HCT116 (cell line): ENCODE data around the gene ENOX1. TPM values are rescaled to one million over a fixed set of nuclear protein-coding genes. Genes with fewer than 3 reads are reported as not detected.

Source experiments
- ATAC-seq: fragments of 200-7000 bp; cut with Tn5 transposase; 2 replicates; pipeline ENCODE4 v1.9.1; 2020; ENCODE audit warnings: mild to moderate bottlenecking, moderate library complexity
- BruUV-seq: library from RNA; stranded (reverse); fragments of 400-500 nt; replicated peaks from 2 replicates; lab custom pipeline; 2021; lab: Mats Ljungman, UMichigan
- CTCF ChIA-PET: fragments of 300-600 bp; sonication (Branson Sonifier 250); formaldehyde crosslinking; loops from one replicate; lab custom pipeline; 2021; ENCODE audit warnings: antibody characterized with exemption; lab: Charles Lee
- POLR2A ChIA-PET: fragments of 300-600, 350-600 bp; sonication (Branson Sonifier 250); formaldehyde crosslinking; loops from one replicate; lab custom pipeline; 2021; ENCODE audit warnings: antibody characterized with exemption; lab: Charles Lee
- RAD21 ChIA-PET, 2 experiments: fragments of 300-600 bp; sonication (Branson Sonifier 250); formaldehyde crosslinking; loops; one replicate each; lab custom pipeline; 2023; ENCODE audit warnings: low total read pairs in 2 of 2; ENCODE audit not compliant: uncharacterized antibody in 2 of 2, unreplicated experiment in 2 of 2, low non-redundant PET in 1 of 2; lab: Charles Lee
- DNase-seq: peaks from one replicate; pipeline ENCODE4 v3.0.0-alpha.2; 2010; ENCODE audit warnings: low read depth, low spot score
- H2AFZ ChIP-seq: fragments of 200-600 bp; shearing (Covaris generic), sonication (generic); 2 replicates; pipeline ENCODE4 v1.6.1; 2017; ENCODE audit warnings: low read depth, mixed run types, mixed read lengths, antibody characterized with exemption, low read length; ENCODE audit not compliant: poor library complexity, severe bottlenecking
- H3K27ac ChIP-seq: 2 replicates; pipeline ENCODE4 v1.5.1; 2012; ENCODE audit warnings: low read depth, low read length
- H3K27me3 ChIP-seq: fragments of 200-600 bp; sonication (generic); 2 replicates; pipeline ENCODE4 v1.6.1; 2016; ENCODE audit warnings: mixed run types, low read length, mixed read lengths; ENCODE audit not compliant: insufficient read depth
- H3K36me3 ChIP-seq, 2 experiments: fragments of 200-500 bp in 1 of 2; fragments of 200-600 bp in 1 of 2; sonication (Bioruptor generic) in 1 of 2; sonication (generic) in 1 of 2; 2 replicates each; pipeline versions ENCODE4 v1.5.1 to v1.6.1; 2014 to 2016; ENCODE audit warnings: low read length in 2 of 2, inconsistent platforms in 1 of 2, mixed read lengths in 1 of 2, mixed run types in 1 of 2; ENCODE audit not compliant: insufficient read depth in 2 of 2, control insufficient read depth in 1 of 2
- H3K4me1 ChIP-seq, 2 experiments: fragments of 200-600 bp in 1 of 2; sonication (generic) in 1 of 2; 2 replicates each; pipeline versions ENCODE4 v1.5.1 to v1.6.1; 2012 to 2017; ENCODE audit warnings: low read length in 2 of 2, inconsistent platforms in 1 of 2, mild to moderate bottlenecking in 1 of 2, mixed read lengths in 1 of 2, mixed run types in 1 of 2, moderate library complexity in 1 of 2; ENCODE audit not compliant: insufficient read depth in 2 of 2, control insufficient read depth in 1 of 2
- H3K4me2 ChIP-seq: fragments of 200-600 bp; sonication (generic); 2 replicates; pipeline ENCODE4 v1.6.1; 2017; ENCODE audit warnings: mixed run types, low read length, mixed read lengths
- H3K4me3 ChIP-seq, 2 experiments: fragments of 200-600 bp in 1 of 2; sonication (generic) in 1 of 2; replicated peaks in 1 of 2; 2 replicates each; pipeline ENCODE4 v1.5.1; 2011 to 2016; ENCODE audit warnings: low read length in 2 of 2, control low read depth in 1 of 2, low read depth in 1 of 2, mild to moderate bottlenecking in 1 of 2, mixed read lengths in 1 of 2, mixed run types in 1 of 2
- H3K79me2 ChIP-seq: fragments of 200-600 bp; sonication (generic); 2 replicates; pipeline ENCODE4 v1.6.1; 2017; ENCODE audit warnings: mild to moderate bottlenecking, mixed run types, low read length, moderate library complexity, mixed read lengths; ENCODE audit not compliant: insufficient read depth
- H3K9ac ChIP-seq: fragments of 200-600 bp; sonication (generic); 2 replicates; pipeline ENCODE4 v1.6.1; 2016; ENCODE audit warnings: low read length, mixed read lengths
- H3K9me2 ChIP-seq: fragments of 200-600 bp; sonication (generic), shearing (Covaris generic); 2 replicates; pipeline ENCODE4 v1.6.1; 2017; ENCODE audit warnings: mixed run types, mild to moderate bottlenecking, moderate library complexity; ENCODE audit not compliant: insufficient read depth
- H3K9me3 ChIP-seq, 2 experiments: fragments of 200-500 bp in 1 of 2; fragments of 200-600 bp in 1 of 2; sonication (Bioruptor generic) in 1 of 2; sonication (generic) in 1 of 2; 2 replicates each; pipeline ENCODE4 v1.6.1; 2014 to 2017; ENCODE audit warnings: low read length in 2 of 2, mixed read lengths in 2 of 2, inconsistent platforms in 1 of 2, low read depth in 1 of 2, mild to moderate bottlenecking in 1 of 2, mixed run types in 1 of 2, moderate library complexity in 1 of 2; ENCODE audit not compliant: control insufficient read depth in 1 of 2, insufficient read depth in 1 of 2
- H4K20me1 ChIP-seq: fragments of 200-600 bp; sonication (generic), shearing (Covaris generic); 2 replicates; pipeline ENCODE4 v1.6.1; 2017; ENCODE audit warnings: mixed run types, mild to moderate bottlenecking, moderate library complexity; ENCODE audit not compliant: insufficient read depth
- ATF3 ChIP-seq: IDR thresholded peaks from 2 replicates; pipeline ENCODE4 v1.6.1; 2012
- CBX3 ChIP-seq: IDR thresholded peaks from 2 replicates; pipeline ENCODE4 v1.6.1; 2012; ENCODE audit warnings: low read depth
- CEBPB ChIP-seq: IDR thresholded peaks from 2 replicates; pipeline ENCODE4 v1.6.1; 2012; ENCODE audit warnings: low read depth
- CTCF ChIP-seq, 3 experiments: fragments of 200-600 bp in 1 of 3; sonication (generic) in 1 of 3; IDR thresholded peaks in 2 of 3; conservative IDR thresholded peaks in 1 of 3; 2 replicates each; pipeline ENCODE4 v1.5.1; 2012 to 2017; ENCODE audit warnings: low read depth in 2 of 3, low read length in 2 of 3, antibody characterized with exemption in 1 of 3, borderline replicate concordance in 1 of 3, control low read depth in 1 of 3, mild to moderate bottlenecking in 1 of 3, mixed read lengths in 1 of 3, mixed run types in 1 of 3, moderate library complexity in 1 of 3; ENCODE audit not compliant: insufficient read depth in 1 of 3
- ELF1 ChIP-seq: IDR thresholded peaks from 2 replicates; pipeline ENCODE4 v1.6.1; 2012; ENCODE audit warnings: low read depth, borderline replicate concordance
- EZH2 ChIP-seq: fragments of 200-600 bp; sonication (generic); IDR thresholded peaks from 2 replicates; pipeline ENCODE4 v1.6.1; 2017; ENCODE audit warnings: antibody characterized with exemption, mixed run types
- MAX ChIP-seq: IDR thresholded peaks from 2 replicates; pipeline ENCODE4 v1.6.1; 2012
- SIN3A ChIP-seq: IDR thresholded peaks from 2 replicates; pipeline ENCODE4 v1.6.1; 2012; ENCODE audit warnings: low read depth
- SRF ChIP-seq: IDR thresholded peaks from 2 replicates; pipeline ENCODE4 v1.6.1; 2012; ENCODE audit warnings: low read depth
- TCF7L2 ChIP-seq: IDR thresholded peaks from 2 replicates; pipeline ENCODE4 v1.7.0; 2011; ENCODE audit warnings: borderline replicate concordance, inconsistent platforms; ENCODE audit not compliant: insufficient read depth, insufficient read length; ENCODE audit errors: extremely low read depth
- YY1 ChIP-seq: IDR thresholded peaks from 2 replicates; pipeline ENCODE4 v1.6.1; 2011; ENCODE audit warnings: low read length, low read depth, moderate library complexity, mild to moderate bottlenecking; ENCODE audit not compliant: insufficient replicate concordance; ENCODE audit errors: extremely low read depth
- ZBTB33 ChIP-seq: IDR thresholded peaks from 2 replicates; pipeline ENCODE4 v1.6.1; 2011; ENCODE audit warnings: mild to moderate bottlenecking, low read length, moderate library complexity; ENCODE audit not compliant: insufficient replicate concordance; ENCODE audit errors: extremely low read depth
- ZFX ChIP-seq: fragments of 450-650 bp; IDR thresholded peaks from 2 replicates; pipeline ENCODE4 v1.6.1; 2017
- intact Hi-C: fragments of 100-400 bp; cut with micrococcal nuclease; formaldehyde crosslinking; loops from 2 replicates; pipeline ENCODE4 v1.10.0; 2022
- total RNA-seq: library from RNA; stranded (reverse); gene quantifications from one replicate; pipeline ENCODE4 v1.2.1, GENCODE V29; 2021; ENCODE audit not compliant: unreplicated experiment

ENOX1 gene
- total RNA-seq, 1 experiment from 2014 or later, result 4.5 TPM

DNA sequence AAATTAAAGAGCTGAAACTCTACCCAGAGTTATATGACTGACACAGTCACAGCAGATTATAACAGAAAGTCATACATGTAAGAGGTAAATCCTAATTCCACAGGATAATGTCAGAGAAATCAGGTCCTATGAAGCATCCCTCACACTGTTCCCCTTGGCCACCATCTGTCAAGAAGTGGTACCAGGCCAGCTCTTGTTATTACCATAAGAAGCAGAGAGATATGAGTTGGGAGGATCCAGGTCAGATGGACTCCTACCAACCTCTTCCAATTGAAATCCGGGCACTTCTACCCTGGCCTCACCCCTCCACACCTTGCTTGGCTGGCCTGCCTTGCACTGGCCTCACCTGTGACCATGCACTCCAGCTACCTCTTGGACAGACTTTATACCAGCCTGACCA is 410.2 kb downstream of the ENOX1 start:
- Histone ChIP-seq H3K9me2 (no peaks in the 10 kb centered on the region), H3K79me2 (no peaks in the 10 kb centered on the region), H3K36me3 (no peaks in the 10 kb centered on the region), H3K4me1 (no peaks in the 10 kb centered on the region), H3K9me3 (no peaks in the 10 kb centered on the region), H3K27me3 (no peaks in the 10 kb centered on the region), H3K27ac (no peak overlapping the region)
- ChIA-PET POLR2A (no interaction called here), RAD21 (no interaction called here), CTCF (no interaction called here)
- intact Hi-C loops, result no loop called here
- no TSS peak for BruUV-seq
- no peak for TF ChIP-seq YY1
- no peak for TF ChIP-seq ELF1
- no peak for TF ChIP-seq ZBTB33
- no peak for TF ChIP-seq ATF3
- no peak for TF ChIP-seq CBX3
- no peak for TF ChIP-seq MAX
- no peak for TF ChIP-seq EZH2
- no peak for TF ChIP-seq SRF
- TF ChIP-seq TCF7L2, result no peak
- no peak for TF ChIP-seq CTCF (IDR thresholded peaks at IDR 0.05 in 2 of 3, conservative IDR thresholded peaks at IDR 0.05 in 1 of 3; ENCODE audit: borderline replicate concordance in 1 of 3, insufficient read depth in 1 of 3, low read depth in 2 of 3, low read length in 2 of 3)
- TF ChIP-seq ZFX, result no peak
- no peak for TF ChIP-seq CEBPB
- no peak for TF ChIP-seq SIN3A
- TF ChIP-seq, all 23 proteins: peak for 0
- DNase-seq, result no peak
- no peak overlapping the region for H2AFZ ChIP-seq
- no peak overlapping the region for H3K9ac ChIP-seq
- no peak overlapping the region for H3K4me3 ChIP-seq
- H4K20me1 ChIP-seq, result no peaks in the 10 kb centered on the region
- H3K4me2 ChIP-seq, result no peak overlapping the region
- no peak for ATAC-seq
